NCI-H1694 treated with DMSO at 0.1 percent for 48 hours (cell line): ENCODE measurements around the gene GPATCH11.

Experiments used
- DNase-seq: peaks from one replicate; lab custom pipeline; 2025; lab: John Stamatoyannopoulos, UW

Gene GPATCH11

DNA sequence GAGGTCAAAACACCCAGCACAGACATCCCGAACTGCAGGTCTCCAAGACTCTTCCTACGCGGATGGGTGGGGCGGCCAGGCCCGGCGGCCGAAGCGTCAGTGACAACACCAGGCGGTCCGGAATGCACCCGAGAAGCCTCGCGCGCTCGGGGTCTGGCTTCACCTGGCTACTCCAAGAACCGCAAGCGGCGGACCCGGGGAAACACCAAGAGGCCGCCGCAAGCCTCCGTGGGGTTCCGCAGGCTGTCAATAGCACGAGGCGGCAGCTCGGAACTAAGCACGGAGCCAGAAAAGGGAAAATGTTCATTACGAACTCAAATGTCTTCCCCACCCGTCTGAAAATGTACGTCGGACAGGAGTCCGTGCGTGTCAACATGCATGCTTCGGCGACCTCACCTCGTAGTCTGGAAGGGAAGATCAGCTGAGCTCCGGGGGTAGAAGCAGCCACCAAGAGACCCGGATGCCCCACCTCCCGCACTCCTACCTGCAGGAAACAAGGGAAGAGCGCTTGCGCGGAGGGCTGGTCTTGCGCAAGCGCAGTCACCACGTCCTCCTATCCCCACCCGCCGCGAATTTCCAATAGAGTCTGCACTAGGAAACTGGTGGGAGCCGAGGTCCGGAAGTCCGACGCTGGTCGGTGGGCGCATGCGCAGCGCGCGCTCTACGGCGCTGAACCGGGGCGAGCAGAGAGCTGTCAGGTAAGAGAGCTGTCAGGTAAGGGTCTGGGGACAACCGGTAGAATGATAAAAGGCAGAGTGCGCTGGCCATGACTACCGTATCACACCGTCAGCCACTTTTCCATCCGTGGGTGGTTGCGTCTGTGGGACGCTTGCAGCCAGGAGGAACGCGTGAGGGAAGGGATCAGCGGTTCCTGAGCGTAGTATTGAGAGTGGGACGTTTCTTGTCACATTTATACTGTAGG, at the start of gene GPATCH11, which contains the start of gene HEATR5B:
Gene GPATCH11 (plus strand): TSS at position 646 of the 922 bp plus-strand sequence. CDS start 3,864 bp downstream, outside the sequence.
Gene HEATR5B (minus strand): TSS at position 500 of the 922 bp plus-strand sequence. CDS start 958 bp downstream, outside the sequence.
- DNase-seq, result peak; percentile 98

DNA sequence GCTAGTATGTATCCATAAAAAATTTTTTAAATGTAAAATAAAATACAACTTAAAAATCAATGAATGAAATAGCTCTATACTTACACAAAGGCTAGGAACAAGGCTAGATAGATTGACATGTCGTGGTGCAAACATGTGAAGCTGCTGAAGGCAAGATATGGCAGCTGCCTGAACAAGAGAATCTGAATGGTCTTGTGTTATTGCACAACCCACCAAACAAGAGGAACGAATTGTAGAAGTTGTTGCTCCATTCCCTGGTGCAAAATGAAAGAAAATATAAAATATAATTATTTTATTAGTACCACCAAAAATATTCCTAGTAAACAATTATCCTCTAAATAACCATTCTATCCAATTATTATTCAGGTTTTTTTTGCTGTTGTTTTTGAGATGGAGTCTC, 46.5 kb upstream of the GPATCH11 start:
- DNase-seq, result no peak

DNA sequence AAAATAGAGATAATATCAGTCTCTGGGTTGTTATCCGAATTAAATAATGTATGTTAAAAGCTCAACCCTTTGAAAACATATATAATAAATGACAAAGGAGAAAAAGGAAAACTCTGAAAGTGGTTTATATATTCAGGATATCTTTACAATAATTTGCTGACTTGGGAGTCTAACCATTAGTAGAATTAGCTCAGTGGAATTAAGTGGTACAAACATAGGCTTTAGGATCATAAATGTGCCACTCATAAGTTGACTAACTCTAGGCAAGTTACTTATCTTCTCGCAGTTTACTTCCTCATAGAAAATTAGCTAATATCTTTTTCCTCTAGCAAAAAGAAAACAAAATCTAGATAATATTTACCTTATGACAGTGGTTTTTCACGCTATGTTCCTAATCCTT, 44.7 kb upstream of the GPATCH11 start:
- DNase-seq, result no peak

DNA sequence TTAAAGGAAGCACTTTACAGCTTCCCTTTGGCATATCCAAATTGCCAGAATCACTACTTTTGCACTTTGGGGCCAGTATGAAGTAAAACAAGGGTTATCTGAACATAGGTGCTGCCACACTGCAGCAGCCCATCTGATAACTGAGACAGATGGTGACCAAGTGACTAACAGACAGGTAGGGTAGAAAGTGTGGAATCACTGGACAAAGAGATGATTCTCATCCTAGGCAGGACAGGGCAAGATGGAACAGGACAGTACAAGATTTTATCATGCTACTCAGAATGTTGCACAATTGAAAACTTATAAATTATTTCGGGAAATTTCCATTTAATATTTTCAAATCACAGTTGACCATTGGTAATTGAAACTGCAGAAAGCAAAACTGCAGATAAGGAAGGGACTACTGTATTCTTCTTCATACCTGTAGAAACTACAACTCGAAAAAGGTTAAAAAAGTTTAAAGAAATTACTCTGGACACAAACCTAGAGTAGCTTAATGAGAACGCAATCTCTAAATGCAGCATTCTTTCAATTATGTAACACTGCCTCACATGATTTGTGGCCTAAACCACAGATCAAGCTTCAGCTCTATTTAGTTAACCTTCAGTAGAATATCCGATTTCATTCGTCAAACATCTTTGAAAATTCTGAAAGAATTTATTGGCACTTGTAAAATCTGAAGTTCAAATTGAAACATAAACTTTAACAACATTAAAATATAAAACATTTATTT, 31.6 kb upstream of the GPATCH11 start:
- DNase-seq, result no peak

DNA sequence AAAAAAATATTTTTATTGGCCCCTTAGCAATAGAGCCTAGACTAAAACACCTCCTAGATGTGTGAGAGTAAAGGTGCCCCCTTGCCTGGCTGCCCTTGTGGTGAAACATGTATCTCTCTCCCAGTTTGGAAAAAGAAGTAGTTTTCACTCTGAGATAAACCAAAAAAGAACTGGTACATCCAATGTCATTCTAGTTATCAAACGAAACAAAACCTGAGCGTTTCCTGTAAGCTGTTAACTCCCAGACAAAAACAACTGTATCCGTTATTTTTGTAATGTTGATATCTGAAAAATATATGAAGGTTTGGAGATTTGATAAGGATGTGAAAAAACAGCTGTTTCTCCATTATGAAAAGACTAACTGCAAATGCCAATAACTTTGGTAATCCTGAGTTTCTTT, 24.5 kb upstream of the GPATCH11 start:
- no peak for DNase-seq

DNA sequence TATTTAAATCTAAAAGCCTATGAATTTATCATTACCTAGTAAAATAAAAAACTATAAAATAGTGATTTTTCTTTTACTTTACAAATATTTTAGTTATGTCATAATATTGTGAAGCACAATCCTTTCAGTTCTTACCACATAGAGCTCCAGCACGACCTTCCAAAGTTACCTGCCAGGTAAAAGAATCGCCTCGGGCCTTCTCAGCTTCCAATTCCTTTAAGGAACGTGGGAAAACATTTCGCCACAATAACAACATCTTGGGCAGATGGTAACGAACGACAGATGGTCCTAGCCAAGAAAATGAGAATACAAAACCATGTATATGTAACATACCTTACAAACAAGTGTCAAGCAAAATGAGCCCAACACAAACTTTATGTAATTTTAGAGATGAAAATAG, 23.9 kb upstream of the GPATCH11 start:
- DNase-seq, result no peak

DNA sequence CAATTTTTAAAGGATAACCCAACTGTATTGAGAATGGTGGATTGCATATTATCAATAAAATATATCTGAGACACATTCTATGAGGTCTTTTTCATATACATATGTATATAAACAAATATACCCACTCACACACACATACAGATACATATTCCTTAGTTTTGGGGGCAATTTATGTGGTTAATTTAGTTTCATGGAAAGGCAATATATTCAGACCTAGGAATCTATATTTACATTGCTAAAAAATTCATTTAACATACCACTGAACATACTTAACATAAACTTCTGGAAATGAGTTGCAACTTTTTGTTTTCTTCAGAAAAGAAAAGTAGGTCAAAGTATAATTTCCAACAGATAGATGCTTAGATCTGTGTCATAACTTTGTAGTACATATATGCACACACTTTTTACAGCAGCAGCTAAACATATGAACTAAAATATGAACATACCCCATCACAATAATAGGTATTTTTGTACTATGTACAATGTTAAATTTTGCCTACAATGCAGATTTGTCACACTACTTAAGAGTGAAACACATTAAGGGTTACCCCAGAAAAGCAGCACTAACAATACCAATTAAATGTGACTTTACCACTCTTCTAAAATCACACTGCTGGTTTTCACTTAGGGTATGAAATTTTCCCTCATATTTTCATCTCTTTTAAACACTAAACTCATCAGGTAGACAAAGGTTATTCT, 23.2 kb upstream of the GPATCH11 start:
- DNase-seq, result no peak

DNA sequence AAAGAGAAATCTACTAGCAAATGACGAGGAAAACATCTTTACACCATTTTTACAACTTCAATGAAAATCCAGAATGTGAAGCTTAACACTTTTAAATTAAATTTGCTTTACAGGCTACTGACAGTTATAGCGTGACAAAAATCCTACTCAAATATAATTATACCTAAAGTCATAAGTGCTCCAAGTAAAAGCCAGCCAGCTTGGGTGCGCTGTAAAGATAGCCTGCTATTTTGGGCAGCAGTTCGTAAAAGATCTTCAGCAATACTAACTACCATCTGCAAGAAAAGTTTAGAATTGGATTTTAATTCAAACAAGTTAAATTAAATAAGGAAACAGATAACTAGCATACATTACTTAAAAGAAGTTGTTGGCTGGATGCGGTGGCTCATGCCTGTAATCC, 22.5 kb upstream of the GPATCH11 start:
- no peak for DNase-seq

DNA sequence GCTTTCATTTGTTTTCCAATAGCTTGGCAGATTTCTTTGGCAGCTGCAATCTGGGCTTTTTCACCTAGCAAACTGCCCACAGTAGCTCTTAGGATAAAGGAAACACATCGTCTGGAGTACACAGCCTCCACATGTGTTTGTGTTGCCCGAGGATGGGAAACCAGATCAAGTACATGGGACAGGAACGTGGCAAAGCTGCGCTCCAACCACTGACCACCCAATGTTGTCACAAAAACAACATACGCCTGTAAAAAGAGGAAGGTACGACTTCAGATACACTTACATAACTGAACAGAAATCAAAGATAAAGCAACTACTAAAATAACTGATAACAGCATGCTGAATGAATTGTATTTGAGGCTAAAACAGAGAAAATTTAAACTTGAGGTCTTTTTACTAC, 15.6 kb upstream of the GPATCH11 start:
- no peak for DNase-seq

DNA sequence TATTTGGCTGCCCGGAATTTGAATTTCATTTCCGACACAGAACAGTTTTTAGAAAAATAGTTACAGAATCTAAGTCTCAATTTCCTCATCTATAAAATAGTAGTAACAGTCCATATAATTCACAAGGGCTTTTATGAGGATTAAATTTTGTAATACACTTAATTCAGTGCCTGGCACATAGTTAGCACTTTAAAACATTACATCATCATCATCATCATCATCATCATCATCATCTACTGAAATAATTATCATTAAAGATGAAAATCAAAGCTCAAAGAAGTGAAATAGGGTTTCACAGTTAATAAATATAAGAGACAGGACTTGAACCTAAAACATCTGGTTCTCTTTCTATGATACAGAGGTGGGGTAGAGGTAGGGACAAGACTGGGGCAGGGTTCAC, 13.4 kb upstream of the GPATCH11 start:
- no peak for DNase-seq

DNA sequence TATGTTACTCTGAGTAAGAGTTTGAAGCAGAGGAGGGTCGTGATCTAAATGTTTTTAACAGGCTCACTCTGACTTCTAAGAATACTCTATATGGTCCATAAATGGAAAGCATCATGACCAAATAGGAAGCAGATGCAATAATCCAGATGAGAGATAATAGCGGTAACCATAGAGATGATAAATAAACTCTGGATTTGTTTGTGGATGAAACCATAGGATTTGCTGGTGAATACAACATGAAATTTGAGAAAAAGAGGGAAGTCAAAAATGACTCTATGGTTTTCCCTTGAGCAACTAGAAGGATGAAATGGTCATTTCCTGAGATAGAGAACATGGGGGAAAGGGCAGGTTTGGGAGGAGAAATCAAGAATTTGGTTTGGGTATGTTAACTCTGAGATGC, 4.1 kb upstream of the GPATCH11 start:
- DNase-seq, result no peak

DNA sequence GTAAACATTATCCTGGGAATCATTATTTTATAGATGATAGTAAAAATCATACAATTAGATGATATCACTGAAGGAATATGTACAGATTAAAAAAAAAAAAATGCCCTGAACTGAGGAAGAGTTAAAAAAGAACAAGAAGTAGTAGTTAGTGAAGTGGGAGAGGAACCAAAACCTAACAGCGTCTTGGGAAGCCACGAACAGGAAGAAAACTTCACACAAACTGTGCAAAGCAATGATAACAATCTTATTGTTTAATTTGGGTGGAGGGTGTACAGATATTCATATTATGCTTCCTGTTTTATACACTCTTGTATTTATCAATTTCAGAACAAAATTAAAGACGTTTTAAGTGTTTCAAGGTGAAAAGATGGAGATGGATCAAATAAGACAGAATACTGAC, 3.6 kb upstream of the GPATCH11 start:
- no peak for DNase-seq

DNA sequence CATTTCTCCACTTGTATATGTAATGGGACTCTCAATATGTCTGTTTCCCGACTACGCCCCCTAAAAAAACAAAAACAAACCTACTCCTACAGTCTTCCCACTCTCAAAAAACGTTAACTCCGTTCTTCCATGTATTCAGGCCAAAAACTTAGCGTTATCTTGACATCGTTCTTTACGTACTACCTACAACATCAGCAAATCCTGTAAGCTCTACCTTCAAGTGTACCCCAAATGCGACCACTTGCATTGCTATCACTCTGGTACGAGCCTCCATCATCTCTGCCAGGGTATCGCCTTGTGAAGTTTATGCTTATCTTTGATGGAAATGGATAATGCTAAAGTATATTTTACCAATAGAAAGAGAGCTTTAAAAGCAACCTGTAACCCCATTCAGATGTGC, 479 bp downstream of the GPATCH11 start:
- DNase-seq, result no peak

DNA sequence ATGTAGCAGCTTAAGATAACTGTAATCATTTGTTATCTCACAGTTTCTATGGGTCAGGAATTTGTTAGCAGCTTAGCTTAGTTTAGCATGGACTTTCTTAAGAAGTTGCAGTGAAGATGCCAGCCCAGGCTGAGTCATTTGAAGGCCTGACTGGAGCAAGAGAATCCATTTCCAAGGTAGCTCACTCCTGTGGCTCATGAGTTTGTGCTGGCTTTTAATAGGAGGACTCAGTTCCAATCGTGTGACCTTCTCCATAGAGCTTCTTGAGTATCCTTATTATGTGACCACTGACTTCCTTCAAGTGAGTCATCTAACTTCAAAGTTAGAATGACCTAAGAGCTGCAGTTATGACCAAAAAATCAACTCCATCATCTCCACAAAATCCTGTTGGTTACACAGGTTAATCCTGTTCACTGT, 1.4 kb downstream of the GPATCH11 start:
- no peak for DNase-seq

DNA sequence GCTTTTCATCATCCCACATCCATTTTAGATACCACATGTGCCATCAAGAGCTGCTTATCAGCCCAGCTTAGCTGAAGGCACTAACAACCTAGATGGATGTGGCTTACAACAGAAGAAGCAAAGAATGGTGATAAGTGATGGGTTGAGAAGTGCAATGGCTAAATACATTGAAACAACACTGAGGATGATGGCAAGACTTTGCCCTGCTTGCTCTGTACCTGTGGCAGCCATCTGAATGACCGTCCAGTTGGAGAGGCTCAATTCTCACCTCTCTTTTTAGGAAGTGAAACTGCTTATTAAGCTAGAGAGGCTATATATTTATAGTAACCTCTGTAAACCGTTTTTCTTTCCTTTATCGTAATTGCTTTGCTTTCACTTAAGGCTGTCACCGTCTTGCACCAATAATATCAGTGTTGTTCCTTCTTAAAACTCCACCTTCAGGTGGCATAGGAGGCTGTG, 5.7 kb downstream of the GPATCH11 start:
- DNase-seq, result no peak

DNA sequence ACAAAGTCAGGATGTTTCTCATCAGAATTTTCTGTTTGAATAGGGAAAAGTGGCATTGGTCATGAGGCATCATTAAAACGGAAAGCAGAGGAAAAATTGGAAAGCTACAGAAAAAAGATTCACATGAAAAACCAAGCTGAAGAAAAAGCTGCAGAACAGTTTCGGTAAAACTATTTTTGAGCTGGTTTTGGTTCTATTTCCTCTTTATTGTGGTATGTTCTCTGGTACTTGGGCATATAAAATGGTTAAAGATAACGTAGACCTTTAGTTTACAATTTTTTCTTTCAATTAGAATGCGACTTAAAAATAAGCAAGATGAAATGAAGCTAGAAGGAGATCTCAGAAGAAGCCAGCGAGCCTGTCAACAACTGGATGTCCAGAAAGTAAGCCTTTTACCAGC, 7.6 kb downstream of the GPATCH11 start:
- no peak for DNase-seq

DNA sequence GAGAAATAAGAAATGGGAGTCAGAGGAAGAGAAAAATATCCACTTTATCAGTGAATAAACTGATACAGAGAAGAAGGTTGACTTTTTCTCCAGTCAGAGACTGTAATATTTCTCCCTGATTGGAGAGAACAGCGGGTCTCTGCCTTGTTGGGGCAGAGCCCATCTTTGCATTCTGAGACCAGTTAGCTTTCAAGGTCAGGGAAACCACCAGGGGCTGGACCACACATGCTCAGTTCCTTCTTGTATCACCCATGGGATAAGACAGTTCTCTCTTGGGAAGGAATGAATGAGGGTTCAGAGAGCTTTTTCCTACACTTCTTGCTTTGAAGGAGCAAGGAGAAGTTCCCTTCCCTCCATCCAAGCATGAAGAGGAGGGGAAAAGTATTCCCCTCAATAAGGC, 12.2 kb downstream of the GPATCH11 start:
- DNase-seq, result no peak

DNA sequence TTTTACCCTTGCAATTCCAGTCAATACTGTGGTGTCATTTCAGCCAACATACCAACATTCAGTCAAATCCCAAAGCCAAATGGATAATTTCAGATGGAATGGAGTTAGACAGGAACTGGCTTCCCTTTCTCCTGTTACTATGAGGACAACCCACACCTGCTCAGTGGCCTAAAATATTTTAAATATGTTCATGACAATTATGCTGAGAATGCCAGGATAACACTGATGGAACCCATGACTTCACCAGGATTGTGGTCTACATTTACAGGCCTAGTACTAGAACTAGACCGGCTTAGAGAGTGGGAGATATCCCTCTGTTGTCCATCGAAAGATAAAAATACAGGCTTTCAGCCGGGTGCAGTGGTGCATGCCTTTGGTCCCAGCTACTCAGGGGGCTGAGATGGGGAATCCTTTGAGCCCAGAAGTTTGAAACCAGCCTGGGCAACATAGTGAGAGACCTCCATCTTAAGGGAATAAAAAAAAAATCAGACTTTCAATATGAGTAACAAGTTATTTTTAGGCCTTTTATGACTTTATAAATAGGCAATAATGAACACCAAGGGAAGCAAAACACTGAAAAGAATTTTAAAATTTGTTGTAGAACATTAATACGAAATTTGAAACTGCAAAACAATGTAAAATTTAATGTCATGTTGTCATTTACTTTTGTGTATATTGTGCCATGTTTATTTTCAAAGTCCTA, 14.2 kb downstream of the GPATCH11 start:
- DNase-seq, result no peak

DNA sequence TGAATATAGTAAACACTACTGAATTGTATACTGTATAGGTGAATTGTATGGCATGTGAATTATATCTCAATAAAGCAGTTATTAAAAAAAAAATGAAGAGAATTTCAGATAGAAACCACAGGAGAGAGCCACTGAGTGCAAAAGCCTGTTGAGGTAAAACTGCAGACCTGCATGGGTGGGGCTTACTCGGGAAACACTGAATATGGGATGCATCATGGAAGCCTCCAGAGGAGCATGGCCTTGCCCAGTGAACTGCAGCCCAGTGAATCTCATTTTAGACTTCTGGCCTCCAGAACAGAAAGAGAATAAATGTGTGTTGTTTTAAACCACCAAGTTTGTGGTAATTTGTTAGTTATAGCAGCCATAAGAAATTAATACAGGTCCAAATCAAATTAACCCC, 15.7 kb downstream of the GPATCH11 start:
- DNase-seq, result no peak

DNA sequence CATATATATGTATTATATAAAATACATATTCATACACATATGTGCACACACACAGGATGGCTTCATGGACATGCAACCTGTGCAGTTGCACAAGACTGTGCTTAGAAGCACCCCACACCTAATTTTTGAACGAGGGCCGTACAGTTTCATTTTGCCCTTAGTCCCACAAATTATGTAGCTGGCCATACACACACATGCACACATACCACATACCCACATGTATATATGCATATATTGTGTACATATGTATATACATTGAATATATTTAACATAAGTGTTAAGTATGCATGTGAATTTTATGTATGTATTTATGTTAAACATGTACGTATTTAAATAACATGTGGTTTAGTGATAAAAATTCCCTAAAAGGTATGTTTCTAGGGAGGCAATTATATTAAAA, 18.3 kb downstream of the GPATCH11 start:
- no peak for DNase-seq

DNA sequence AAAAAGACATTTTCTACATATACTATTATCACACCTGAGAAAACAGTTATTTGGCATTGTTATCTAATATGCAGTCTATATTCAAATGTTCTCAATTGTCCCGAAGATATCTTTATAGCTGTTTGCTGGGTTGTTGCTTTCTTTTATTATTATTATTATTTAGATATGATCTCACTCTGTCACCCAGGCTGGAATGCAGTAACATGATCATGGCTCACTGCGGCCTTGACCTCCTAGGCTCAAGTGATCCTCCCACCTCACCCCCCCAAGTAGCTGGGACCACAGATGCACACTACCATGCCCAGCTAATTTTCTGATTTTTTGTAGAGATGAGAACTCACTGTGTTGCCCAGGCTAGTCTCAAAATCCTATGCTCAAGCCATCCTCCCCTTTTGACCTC, 19.9 kb downstream of the GPATCH11 start:
- no peak for DNase-seq

DNA sequence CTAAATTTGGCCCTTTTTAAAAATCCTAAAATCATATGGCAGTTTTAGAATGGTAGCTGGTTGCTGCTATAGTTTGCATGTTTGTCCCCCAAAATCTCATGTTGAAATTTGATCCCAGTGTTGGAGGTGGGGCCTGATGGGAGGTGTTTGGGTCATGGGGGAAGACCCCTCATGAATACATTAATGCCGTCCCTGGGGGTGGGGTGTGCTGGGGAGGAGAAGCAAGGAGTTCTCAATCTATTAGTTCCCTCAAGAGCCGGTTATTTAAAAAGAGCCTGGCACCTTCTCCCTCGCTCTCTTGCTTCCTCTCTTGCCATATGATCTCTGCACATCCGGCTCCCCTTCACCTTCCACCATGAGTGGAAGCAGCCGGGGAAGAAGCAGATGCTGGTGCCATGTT, 20.8 kb downstream of the GPATCH11 start:
- DNase-seq, result no peak
